ENCODE results near the gene TAF9B.

DNA sequence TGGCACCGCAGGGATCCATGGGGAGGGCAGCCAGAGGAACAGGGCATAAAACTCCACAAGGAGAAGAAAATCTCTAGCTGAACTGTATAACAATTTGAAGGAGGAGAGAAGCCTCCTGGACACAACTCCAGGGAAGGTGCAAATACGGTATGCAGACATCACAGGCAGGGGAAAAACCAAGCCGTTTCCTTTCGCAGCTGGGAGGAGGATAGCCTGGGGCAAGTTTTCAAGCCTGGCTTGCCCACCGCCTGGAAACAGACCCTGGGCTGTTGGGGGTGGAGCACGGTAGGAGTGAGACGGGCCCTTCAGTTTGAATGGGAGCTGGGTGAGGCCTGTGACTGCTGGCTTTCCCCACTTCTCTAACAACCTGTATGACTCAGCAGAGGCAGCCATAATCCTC lies 43.4 kb upstream of the TAF9B start:
- TF ChIP-seq, protein P1, sequence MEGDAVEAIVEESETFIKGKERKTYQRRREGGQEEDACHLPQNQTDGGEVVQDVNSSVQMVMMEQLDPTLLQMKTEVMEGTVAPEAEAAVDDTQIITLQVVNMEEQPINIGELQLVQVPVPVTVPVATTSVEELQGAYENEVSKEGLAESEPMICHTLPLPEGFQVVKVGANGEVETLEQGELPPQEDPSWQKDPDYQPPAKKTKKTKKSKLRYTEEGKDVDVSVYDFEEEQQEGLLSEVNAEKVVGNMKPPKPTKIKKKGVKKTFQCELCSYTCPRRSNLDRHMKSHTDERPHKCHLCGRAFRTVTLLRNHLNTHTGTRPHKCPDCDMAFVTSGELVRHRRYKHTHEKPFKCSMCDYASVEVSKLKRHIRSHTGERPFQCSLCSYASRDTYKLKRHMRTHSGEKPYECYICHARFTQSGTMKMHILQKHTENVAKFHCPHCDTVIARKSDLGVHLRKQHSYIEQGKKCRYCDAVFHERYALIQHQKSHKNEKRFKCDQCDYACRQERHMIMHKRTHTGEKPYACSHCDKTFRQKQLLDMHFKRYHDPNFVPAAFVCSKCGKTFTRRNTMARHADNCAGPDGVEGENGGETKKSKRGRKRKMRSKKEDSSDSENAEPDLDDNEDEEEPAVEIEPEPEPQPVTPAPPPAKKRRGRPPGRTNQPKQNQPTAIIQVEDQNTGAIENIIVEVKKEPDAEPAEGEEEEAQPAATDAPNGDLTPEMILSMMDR (IDR thresholded peaks at IDR 0.05) = no peak
- no peak for TF ChIP-seq POLR2A (IDR thresholded peaks at IDR 0.05)
- no peak for TF ChIP-seq EP300 (IDR thresholded peaks at IDR 0.05)

Data from sigmoid colon (tissue), 4 donors.